SK-N-SH treated with all-trans-retinoic acid at 6 μM for 48 hours (cell line): ENCODE results near the gene TACC3.

Experiments used
- ATAC-seq: fragments of 200-7000 bp; cut with Tn5 transposase; 3 replicates; pipeline ENCODE4 v1.9.1; 2020; ENCODE audit warnings: mild to moderate bottlenecking, moderate library complexity
- ARNTL ChIP-seq: fragments of 450-650 bp; formaldehyde crosslinking; IDR thresholded peaks from 2 replicates; pipeline ENCODE4 v1.5.0; 2020; ENCODE audit warnings: low read depth, mild to moderate bottlenecking, moderate library complexity, borderline replicate concordance
- BACH2 ChIP-seq: fragments of 250-450 bp; sonication (Bioruptor Pico); IDR thresholded peaks from 2 replicates; pipeline ENCODE4 v1.9.0; 2021; ENCODE audit warnings: mild to moderate bottlenecking, borderline replicate concordance
- GLIS3 ChIP-seq: fragments of 250-450 bp; sonication (Bioruptor Pico); IDR thresholded peaks from 2 replicates; pipeline ENCODE4 v1.5.0; 2020; ENCODE audit warnings: mild to moderate bottlenecking, moderate library complexity
- ISL1 ChIP-seq: fragments of 250-450 bp; sonication (Bioruptor Pico); IDR thresholded peaks from 2 replicates; pipeline ENCODE4 v2.1.2; 2022; ENCODE audit warnings: mild to moderate bottlenecking, moderate library complexity
- OSR1 ChIP-seq: fragments of 250-450 bp; sonication (Bioruptor Pico); IDR thresholded peaks from 2 replicates; pipeline ENCODE4 v1.8.0; 2022; ENCODE audit warnings: moderate library complexity, mild to moderate bottlenecking, inconsistent platforms
- PPARA ChIP-seq: fragments of 250-450 bp; sonication (Bioruptor Pico); IDR thresholded peaks from 2 replicates; pipeline ENCODE4 v1.5.0; 2020; ENCODE audit warnings: mild to moderate bottlenecking, borderline replicate concordance
- RARB ChIP-seq: fragments of 250-450 bp; sonication (Bioruptor Pico); IDR thresholded peaks from 2 replicates; pipeline ENCODE4 v1.8.0; 2021; ENCODE audit warnings: mild to moderate bottlenecking, moderate library complexity
- SNAI2 ChIP-seq: fragments of 250-450 bp; sonication (Bioruptor Pico); IDR thresholded peaks from 2 replicates; pipeline ENCODE4 v1.5.0; 2020; ENCODE audit warnings: mild to moderate bottlenecking, moderate library complexity
- TCF4 ChIP-seq: fragments of 250-450 bp; sonication (Bioruptor Pico); IDR thresholded peaks from 2 replicates; pipeline ENCODE4 v1.8.0; 2021; ENCODE audit warnings: mild to moderate bottlenecking, moderate library complexity, borderline replicate concordance
- TOX ChIP-seq: fragments of 250-450 bp; sonication (Bioruptor Pico); IDR thresholded peaks from 2 replicates; pipeline ENCODE4 v1.8.0; 2021; ENCODE audit warnings: mild to moderate bottlenecking, moderate library complexity, borderline replicate concordance
- ZC3H10 ChIP-seq: fragments of 250-450 bp; sonication (Bioruptor Pico); IDR thresholded peaks from 2 replicates; pipeline ENCODE4 v1.5.1; 2021; ENCODE audit warnings: mild to moderate bottlenecking, moderate library complexity
- ZFP3 ChIP-seq: fragments of 250-450 bp; sonication (Bioruptor Pico); IDR thresholded peaks from 2 replicates; pipeline ENCODE4 v1.5.0; 2020; ENCODE audit warnings: mild to moderate bottlenecking, moderate library complexity
- ZFP30 ChIP-seq: fragments of 450-650 bp; formaldehyde crosslinking; IDR thresholded peaks from 2 replicates; pipeline ENCODE4 v1.5.0; 2022; ENCODE audit warnings: mild to moderate bottlenecking, moderate library complexity
- ZNF565 ChIP-seq: fragments of 450-650 bp; formaldehyde crosslinking; conservative IDR thresholded peaks from 2 replicates; pipeline ENCODE4 v1.5.0; 2020; ENCODE audit warnings: low read depth, mild to moderate bottlenecking, moderate library complexity
- ZNF70 ChIP-seq: fragments of 450-650 bp; formaldehyde crosslinking; IDR thresholded peaks from 2 replicates; pipeline ENCODE4 v1.5.0; 2020; ENCODE audit warnings: mild to moderate bottlenecking, moderate library complexity
- ZNF8 ChIP-seq: fragments of 450-650 bp; formaldehyde crosslinking; IDR thresholded peaks from 2 replicates; pipeline ENCODE4 v1.5.0; 2020; ENCODE audit warnings: mild to moderate bottlenecking, moderate library complexity
- TF ChIP-seq, protein P1 (sequence below): fragments of 250-450 bp; sonication (Bioruptor Pico); IDR thresholded peaks from 2 replicates; pipeline ENCODE4 v1.5.1; 2021; ENCODE audit warnings: mild to moderate bottlenecking, moderate library complexity
- TF ChIP-seq, protein P2 (sequence below): fragments of 250-450 bp; sonication (Bioruptor Pico); IDR thresholded peaks from 2 replicates; pipeline ENCODE4 v1.8.0; 2020; ENCODE audit warnings: mild to moderate bottlenecking, moderate library complexity, borderline replicate concordance
- TF ChIP-seq, protein P3 (sequence below): fragments of 250-450 bp; sonication (Bioruptor Pico); IDR thresholded peaks from 2 replicates; pipeline ENCODE4 v1.5.1; 2020; ENCODE audit warnings: low read depth, mild to moderate bottlenecking, moderate library complexity
- TF ChIP-seq, protein P4 (sequence below): fragments of 250-450 bp; sonication (Bioruptor Pico); IDR thresholded peaks from 2 replicates; pipeline ENCODE4 v1.8.0; 2021; ENCODE audit warnings: low read depth, mild to moderate bottlenecking, moderate library complexity, borderline replicate concordance

Gene TACC3

GRCh38 chr4:1749370-1749769 is 28.0 kb downstream of the TACC3 start:
- TF ChIP-seq RARB (CRISPR knock-in tag) (no peak), ARNTL (CRISPR knock-in tag) (no peak), ZFP30 (CRISPR knock-in tag) (no peak), ZNF70 (CRISPR knock-in tag) (no peak), BACH2 (no peak), ISL1 (no peak), OSR1 (no peak), PPARA (CRISPR knock-in tag) (no peak), SNAI2 (CRISPR knock-in tag) (no peak), ZFP3 (CRISPR knock-in tag) (no peak), GLIS3 (no peak), TOX (CRISPR knock-in tag) (no peak)
- TF ChIP-seq, protein P1, sequence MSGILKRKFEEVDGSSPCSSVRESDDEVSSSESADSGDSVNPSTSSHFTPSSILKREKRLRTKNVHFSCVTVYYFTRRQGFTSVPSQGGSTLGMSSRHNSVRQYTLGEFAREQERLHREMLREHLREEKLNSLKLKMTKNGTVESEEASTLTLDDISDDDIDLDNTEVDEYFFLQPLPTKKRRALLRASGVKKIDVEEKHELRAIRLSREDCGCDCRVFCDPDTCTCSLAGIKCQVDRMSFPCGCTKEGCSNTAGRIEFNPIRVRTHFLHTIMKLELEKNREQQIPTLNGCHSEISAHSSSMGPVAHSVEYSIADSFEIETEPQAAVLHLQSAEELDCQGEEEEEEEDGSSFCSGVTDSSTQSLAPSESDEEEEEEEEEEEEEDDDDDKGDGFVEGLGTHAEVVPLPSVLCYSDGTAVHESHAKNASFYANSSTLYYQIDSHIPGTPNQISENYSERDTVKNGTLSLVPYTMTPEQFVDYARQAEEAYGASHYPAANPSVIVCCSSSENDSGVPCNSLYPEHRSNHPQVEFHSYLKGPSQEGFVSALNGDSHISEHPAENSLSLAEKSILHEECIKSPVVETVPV (CRISPR knock-in tag): no peak
- TF ChIP-seq, protein P2, sequence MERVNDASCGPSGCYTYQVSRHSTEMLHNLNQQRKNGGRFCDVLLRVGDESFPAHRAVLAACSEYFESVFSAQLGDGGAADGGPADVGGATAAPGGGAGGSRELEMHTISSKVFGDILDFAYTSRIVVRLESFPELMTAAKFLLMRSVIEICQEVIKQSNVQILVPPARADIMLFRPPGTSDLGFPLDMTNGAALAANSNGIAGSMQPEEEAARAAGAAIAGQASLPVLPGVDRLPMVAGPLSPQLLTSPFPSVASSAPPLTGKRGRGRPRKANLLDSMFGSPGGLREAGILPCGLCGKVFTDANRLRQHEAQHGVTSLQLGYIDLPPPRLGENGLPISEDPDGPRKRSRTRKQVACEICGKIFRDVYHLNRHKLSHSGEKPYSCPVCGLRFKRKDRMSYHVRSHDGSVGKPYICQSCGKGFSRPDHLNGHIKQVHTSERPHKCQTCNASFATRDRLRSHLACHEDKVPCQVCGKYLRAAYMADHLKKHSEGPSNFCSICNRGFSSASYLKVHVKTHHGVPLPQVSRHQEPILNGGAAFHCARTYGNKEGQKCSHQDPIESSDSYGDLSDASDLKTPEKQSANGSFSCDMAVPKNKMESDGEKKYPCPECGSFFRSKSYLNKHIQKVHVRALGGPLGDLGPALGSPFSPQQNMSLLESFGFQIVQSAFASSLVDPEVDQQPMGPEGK (CRISPR knock-in tag): no peak
- TF ChIP-seq, protein P3, sequence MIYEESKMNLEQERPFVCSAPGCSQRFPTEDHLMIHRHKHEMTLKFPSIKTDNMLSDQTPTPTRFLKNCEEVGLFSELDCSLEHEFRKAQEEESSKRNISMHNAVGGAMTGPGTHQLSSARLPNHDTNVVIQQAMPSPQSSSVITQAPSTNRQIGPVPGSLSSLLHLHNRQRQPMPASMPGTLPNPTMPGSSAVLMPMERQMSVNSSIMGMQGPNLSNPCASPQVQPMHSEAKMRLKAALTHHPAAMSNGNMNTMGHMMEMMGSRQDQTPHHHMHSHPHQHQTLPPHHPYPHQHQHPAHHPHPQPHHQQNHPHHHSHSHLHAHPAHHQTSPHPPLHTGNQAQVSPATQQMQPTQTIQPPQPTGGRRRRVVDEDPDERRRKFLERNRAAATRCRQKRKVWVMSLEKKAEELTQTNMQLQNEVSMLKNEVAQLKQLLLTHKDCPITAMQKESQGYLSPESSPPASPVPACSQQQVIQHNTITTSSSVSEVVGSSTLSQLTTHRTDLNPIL (CRISPR knock-in tag): no peak
- no peak for ATAC-seq

DNA sequence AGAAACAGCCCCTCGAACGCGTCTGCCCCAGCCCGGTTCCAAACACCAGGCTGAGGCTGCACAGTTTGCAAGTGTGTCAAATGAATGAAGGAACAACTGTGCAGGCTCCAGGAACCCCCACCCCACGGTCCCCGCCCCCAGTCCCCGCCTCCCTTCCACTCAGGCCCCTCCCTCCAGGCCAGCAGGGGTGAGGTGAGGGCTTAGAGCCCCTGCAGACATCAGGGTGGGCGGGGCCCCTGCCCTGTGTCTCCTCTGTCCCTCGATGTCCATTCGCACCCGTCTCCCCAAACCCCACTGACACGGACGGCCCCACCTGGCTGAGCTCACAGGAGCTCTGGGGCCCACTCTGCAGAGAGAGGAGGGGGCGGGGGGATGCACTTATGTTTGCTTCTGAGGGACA is 28.5 kb downstream of the TACC3 start:
- ATAC-seq: no peak
- TF ChIP-seq ZFP3 (CRISPR knock-in tag) (no peak), GLIS3 (no peak), ZNF8 (CRISPR knock-in tag) (no peak), ISL1 (no peak), TCF4 (CRISPR knock-in tag) (no peak)
- TF ChIP-seq, protein P1 (CRISPR knock-in tag): no peak
- TF ChIP-seq, all 23 proteins: peak for 0

- no peak for ATAC-seq
- TF ChIP-seq, protein P2 (CRISPR knock-in tag): no peak
- TF ChIP-seq TOX (CRISPR knock-in tag) (no peak), ISL1 (no peak), ZNF565 (CRISPR knock-in tag) (no peak), ZNF70 (CRISPR knock-in tag) (no peak)
Measured at GRCh38 chr4:1750381-1751154, 29.2 kb downstream of the TACC3 start.

- no peak for ATAC-seq
- TF ChIP-seq ZNF70 (CRISPR knock-in tag) (no peak), ZC3H10 (no peak), ARNTL (CRISPR knock-in tag) (no peak), GLIS3 (no peak), ZNF565 (CRISPR knock-in tag) (no peak), BACH2 (no peak)
- TF ChIP-seq, protein P4, sequence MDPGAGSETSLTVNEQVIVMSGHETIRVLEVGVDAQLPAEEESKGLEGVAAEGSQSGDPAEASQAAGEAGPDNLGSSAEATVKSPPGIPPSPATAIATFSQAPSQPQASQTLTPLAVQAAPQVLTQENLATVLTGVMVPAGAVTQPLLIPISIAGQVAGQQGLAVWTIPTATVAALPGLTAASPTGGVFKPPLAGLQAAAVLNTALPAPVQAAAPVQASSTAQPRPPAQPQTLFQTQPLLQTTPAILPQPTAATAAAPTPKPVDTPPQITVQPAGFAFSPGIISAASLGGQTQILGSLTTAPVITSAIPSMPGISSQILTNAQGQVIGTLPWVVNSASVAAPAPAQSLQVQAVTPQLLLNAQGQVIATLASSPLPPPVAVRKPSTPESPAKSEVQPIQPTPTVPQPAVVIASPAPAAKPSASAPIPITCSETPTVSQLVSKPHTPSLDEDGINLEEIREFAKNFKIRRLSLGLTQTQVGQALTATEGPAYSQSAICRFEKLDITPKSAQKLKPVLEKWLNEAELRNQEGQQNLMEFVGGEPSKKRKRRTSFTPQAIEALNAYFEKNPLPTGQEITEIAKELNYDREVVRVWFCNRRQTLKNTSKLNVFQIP: no peak
- TF ChIP-seq, protein P3 (CRISPR knock-in tag): no peak
- TF ChIP-seq, protein P2 (CRISPR knock-in tag): no peak
Measured at GRCh38 chr4:1751155-1751918, 30.0 kb downstream of the TACC3 start.
